HG02943 (cell line): ENCODE results near the gene R3HDM2.

Experiments
- ATAC-seq: cut with Tn5 transposase; IDR thresholded peaks from one replicate; pipeline ENCODE4 v1.9.1; 2021; ENCODE audit warnings: mild to moderate bottlenecking, low read depth, moderate library complexity; ENCODE audit not compliant: unreplicated experiment

The R3HDM2 gene

DNA sequence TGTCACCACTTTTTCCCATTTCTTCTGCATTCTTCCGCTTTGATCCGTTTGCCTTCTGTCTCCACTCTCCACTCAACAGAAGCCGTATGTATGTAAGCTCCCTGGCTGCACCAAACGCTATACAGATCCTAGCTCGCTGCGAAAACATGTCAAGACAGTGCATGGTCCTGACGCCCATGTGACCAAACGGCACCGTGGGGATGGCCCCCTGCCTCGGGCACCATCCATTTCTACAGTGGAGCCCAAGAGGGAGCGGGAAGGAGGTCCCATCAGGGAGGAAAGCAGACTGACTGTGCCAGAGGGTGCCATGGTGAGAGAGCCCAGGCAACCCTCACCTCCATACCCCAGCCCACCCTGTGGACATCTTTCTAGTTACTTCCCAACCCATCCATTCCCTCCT is 37.1 kb upstream of the R3HDM2 start:
- no peak for ATAC-seq

DNA sequence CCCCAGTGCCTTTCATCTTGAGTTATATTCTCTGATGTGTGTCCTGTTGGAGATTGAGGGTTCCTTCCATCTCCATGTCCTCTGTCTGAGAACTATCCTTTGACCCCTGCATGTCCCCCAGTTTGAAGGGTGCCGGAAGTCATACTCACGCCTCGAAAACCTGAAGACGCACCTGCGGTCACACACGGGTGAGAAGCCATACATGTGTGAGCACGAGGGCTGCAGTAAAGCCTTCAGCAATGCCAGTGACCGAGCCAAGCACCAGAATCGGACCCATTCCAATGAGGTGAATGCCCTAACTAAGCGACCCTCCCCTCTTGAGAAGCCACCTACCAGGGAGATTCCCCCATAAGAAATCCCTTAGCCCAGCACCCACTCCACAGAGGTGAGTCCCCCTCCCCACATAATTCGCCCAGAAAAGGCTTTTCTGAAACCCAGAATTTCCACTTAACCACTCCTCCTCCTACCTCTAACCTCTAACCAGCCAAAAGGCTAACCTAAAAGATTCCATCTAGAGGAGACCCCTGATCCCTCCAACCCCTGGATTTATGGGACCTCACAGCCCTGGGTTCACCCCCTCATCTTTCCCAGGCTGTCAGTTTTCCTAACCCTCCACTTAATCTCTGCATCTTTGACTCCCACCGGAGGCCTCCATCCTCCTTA is 36.5 kb upstream of the R3HDM2 start:
- no peak for ATAC-seq

- ATAC-seq = no peak
Observed at GRCh38 chr12:57465747-57466505, 35.1 kb upstream of the R3HDM2 start.

GRCh38 chr12:57465030-57465746 is 34.3 kb upstream of the R3HDM2 start:
- no peak for ATAC-seq

GRCh38 chr12:57464569-57464968 is 33.7 kb upstream of the R3HDM2 start:
- ATAC-seq = no peak

- no peak for ATAC-seq
Observed at GRCh38 chr12:57462912-57463253, 32.0 kb upstream of the R3HDM2 start.

- peak; percentile 44 for ATAC-seq
Observed at GRCh38 chr12:57462251-57462911, 31.5 kb upstream of the R3HDM2 start.

DNA sequence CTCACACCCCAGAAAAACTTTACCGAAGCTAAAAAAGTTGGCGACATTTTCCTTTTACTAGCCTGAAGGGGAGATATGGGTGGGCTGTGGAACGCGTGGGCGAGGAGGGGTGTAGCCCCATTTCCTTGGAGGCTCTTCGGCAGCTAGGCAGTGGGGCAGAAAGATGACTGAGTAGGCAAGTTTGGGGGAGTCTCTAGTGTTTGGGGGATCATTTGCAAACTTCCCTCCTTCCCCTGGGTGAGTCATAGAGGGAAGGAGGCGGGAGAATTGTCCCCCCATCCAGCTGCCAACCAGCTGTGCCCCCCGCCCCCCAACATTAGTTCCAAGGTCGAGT is 31.0 kb upstream of the R3HDM2 start:
- ATAC-seq = no peak

- no peak for ATAC-seq
Observed at GRCh38 chr12:57461276-57461916, 30.6 kb upstream of the R3HDM2 start.

GRCh38 chr12:57460841-57461275 is 30.0 kb upstream of the R3HDM2 start:
- no peak for ATAC-seq

GRCh38 chr12:57460468-57460784 is 29.6 kb upstream of the R3HDM2 start:
- ATAC-seq = no peak

GRCh38 chr12:57459750-57460467 is 29.1 kb upstream of the R3HDM2 start, which contains the start of gene GLI1:
Gene GLI1, plus strand, starts transcription at chr12:57459785. Its CDS starts 3,907 bp downstream, at chr12:57463692.
- ATAC-seq = no peak

DNA sequence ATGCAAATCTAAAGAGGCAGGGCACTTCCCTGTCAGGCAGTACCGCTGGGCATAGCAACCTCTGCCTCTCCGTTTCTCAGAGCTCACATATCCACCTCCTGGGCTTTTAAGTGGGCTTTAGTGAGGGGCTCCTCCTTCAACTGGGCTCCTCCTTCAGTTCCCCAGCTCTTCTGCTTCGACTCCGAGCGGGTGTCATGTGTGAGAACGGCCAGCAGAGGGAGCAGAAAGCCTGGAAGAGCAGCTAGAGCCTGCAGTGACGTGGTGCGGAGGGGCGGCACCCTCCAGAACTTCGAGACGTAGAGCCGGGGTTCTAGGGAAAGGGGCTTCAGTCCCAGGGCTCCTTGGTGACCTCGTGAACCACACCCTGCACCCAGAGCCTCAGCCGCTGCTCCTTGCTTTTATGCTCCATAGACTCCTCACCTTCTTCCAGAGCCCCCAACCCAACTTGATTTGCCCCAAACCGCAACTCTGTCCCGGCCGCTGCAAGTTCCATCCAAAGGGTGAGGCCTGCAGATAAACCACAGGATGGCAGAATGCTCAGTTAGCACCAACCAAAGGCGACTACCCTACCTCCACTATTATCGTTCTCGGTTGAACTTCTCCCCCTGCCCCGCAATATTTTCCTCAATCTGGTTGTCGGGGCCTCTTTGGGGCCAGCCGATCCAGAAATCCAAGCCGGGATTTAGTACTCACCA is 28.4 kb upstream of the R3HDM2 start:
- ATAC-seq = peak; percentile 56

DNA sequence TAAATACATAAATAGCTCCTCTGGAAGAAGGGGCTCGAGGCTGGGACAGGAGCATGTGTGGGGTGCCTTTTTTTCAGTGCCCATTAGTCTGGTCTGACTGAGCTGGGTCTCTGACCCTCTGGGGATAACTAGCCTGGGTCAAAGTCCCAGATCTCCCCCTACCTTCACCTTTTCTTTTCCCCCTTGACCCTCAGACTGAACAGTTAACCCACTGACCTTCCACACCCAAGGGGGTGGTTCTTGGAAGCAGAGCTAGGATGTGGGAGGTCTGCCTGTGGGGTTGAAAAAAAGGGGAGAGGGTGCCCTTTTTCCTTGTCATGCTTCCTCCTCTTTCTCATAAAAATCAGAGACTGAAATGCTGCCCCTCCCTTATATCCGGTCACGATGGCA is 27.8 kb upstream of the R3HDM2 start:
- no peak for ATAC-seq

- no peak for ATAC-seq
Observed at GRCh38 chr12:57456737-57457490, 26.1 kb upstream of the R3HDM2 start.

DNA sequence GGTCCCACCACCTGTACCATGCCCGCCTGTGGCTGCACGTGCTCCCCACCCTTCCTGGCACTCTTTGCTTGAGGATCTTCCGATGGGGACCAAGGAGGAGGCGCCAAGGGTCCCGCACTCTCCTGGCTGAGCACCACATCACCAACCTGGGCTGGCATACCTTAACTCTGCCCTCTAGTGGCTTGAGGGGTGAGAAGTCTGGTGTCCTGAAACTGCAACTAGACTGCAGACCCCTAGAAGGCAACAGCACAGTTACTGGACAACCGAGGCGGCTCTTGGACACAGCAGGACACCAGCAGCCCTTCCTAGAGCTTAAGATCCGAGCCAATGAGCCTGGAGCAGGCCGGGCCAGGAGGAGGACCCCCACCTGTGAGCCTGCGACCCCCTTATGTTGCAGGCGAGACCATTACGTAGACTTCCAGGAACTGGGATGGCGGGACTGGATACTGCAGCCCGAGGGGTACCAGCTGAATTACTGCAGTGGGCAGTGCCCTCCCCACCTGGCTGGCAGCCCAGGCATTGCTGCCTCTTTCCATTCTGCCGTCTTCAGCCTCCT is 25.4 kb upstream of the R3HDM2 start:
- no peak for ATAC-seq

DNA sequence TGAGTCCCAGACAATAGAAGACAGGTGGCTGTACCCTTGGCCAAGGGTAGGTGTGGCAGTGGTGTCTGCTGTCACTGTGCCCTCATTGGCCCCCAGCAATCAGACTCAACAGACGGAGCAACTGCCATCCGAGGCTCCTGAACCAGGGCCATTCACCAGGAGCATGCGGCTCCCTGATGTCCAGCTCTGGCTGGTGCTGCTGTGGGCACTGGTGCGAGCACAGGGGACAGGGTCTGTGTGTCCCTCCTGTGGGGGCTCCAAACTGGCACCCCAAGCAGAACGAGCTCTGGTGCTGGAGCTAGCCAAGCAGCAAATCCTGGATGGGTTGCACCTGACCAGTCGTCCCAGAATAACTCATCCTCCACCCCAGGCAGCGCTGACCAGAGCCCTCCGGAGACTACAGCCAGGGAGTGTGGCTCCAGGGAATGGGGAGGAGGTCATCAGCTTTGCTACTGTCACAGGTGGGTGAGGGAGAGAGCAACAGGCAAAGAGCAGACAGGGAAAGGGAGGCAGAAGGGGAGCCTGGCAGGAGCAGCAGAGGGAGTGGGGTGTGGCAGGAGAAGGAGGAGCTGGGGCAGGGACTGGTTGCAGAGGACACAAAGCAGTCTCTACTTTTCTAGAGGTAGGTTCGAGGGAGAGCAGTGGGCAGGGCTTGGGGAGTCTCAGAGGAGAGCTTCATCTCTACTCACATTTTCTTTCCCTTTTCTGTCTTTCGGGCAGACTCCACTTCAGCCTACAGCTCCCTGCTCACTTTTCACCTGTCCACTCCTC is 24.7 kb upstream of the R3HDM2 start:
- ATAC-seq = no peak
